Kidney epithelial cell (primary cell): ENCODE data around the gene FCRL4. TPM values are rescaled to one million over a fixed set of nuclear protein-coding genes. Genes with fewer than 3 reads are reported as not detected.
"Not testable (repeated sequence)": the region's sequence is repeated elsewhere in the genome, so short reads cannot be mapped to it uniquely, and the experiment has no call there.

ENCODE experiments used
- DNase-seq: peaks from one replicate; pipeline ENCODE4 v3.0.0-alpha.2; 2010; ENCODE audit warnings: low read depth
- H3K27me3 ChIP-seq: 2 replicates; pipeline ENCODE4 v1.6.0; 2011; ENCODE audit warnings: low read length; ENCODE audit not compliant: control insufficient read depth, insufficient read depth
- H3K36me3 ChIP-seq: 2 replicates; pipeline ENCODE4 v1.5.1; 2011; ENCODE audit warnings: low read length; ENCODE audit not compliant: control insufficient read depth, insufficient read depth
- H3K4me3 ChIP-seq: 2 replicates; pipeline ENCODE4 v1.5.1; 2011; ENCODE audit warnings: low read depth, mild to moderate bottlenecking, control low read depth, low read length
- total RNA-seq: library from RNA; depleted of rRNA; stranded (reverse); fragments of >200 nt; gene quantifications from 2 replicates; pipeline ENCODE4 v1.2.3, GENCODE V29; 2015
- TF ChIP-seq, protein P1 (sequence below): IDR thresholded peaks from 2 replicates; pipeline ENCODE4 v1.5.1; 2011; ENCODE audit warnings: mild to moderate bottlenecking, moderate library complexity, low read length, control low read depth, inconsistent platforms; ENCODE audit not compliant: insufficient read depth, poor library complexity, severe bottlenecking

FCRL4 gene
- total RNA-seq, 1 donor from 2014 or later, result not detected

DNA sequence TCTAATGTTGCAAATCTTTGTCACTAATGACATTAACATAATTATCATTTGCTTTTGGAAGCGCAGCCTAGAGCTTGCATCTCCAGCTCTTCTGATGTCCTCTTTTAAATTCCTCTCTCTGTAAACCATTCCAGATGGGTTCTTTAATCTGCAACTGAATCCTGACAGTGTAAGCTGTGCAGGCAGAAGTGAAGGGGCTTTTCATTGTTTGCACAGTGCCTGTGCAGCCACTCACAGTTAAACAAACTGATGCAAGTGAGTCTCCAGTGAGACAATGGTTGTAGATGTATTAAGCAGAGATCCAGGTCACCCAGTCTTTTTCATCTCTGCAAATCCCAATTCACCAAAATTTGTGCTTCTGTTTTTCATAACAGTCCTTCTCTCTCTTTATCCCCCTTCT lies 23.0 kb downstream of the FCRL4 start:
- Histone ChIP-seq H3K4me3 (no peak overlapping the region), H3K27me3 (no peaks in the 10 kb centered on the region)

DNA sequence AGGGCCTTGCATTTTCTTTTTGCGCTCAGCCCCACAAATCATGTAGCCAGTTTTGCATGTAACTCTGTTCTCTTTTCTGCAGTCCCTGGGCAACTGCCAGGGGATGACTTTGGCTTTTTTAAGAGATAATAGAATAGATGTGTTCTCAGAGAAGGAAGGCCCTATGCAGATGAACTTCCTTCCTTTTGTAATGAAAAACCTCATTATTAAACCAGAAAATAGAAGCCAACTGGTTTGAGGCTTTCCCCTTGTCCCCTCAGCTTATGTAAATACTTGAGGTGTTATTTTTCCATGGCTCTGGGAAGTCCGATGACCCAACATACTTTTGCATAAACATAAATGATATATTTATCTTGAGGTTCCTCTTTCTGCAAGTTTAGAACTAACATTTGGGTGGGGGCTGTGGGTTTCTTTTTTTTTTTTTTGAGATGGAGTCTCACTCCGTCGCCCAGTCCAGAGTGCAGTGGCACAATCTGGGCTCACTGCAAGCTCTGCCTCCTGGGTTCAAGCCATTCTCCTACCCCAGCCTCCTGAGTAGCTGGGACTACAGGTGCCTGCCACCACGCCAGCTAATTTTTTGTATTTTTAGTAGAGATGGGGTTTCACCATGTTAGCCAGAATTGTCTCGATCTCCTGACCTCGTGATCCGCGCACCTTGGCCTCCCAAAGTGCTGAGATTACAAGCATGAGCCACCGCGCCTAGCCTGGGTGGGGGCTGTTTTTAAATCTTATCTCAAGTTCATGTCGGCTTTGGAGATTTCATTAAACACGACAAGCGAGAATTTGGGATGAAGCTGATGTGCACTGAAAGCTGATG lies 31.2 kb downstream of the FCRL4 start:
- H3K36me3 ChIP-seq, result no peaks in the 10 kb centered on the region
- H3K27me3 ChIP-seq, result no peaks in the 10 kb centered on the region
- TF ChIP-seq, protein P1, sequence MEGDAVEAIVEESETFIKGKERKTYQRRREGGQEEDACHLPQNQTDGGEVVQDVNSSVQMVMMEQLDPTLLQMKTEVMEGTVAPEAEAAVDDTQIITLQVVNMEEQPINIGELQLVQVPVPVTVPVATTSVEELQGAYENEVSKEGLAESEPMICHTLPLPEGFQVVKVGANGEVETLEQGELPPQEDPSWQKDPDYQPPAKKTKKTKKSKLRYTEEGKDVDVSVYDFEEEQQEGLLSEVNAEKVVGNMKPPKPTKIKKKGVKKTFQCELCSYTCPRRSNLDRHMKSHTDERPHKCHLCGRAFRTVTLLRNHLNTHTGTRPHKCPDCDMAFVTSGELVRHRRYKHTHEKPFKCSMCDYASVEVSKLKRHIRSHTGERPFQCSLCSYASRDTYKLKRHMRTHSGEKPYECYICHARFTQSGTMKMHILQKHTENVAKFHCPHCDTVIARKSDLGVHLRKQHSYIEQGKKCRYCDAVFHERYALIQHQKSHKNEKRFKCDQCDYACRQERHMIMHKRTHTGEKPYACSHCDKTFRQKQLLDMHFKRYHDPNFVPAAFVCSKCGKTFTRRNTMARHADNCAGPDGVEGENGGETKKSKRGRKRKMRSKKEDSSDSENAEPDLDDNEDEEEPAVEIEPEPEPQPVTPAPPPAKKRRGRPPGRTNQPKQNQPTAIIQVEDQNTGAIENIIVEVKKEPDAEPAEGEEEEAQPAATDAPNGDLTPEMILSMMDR, result no peak
- no peak for DNase-seq
- no peak overlapping the region for H3K4me3 ChIP-seq

More for the DNA sequence above, 23.0 kb downstream of the FCRL4 start:
- no peak for DNase-seq
- H3K36me3 ChIP-seq, result no peaks in the 10 kb centered on the region
- TF ChIP-seq, protein P1, result no peak

GRCh38 chr1:157562515-157562914 lies 35.4 kb downstream of the FCRL4 start:
- Histone ChIP-seq H3K27me3 (no peaks in the 10 kb centered on the region), H3K36me3 (no peaks in the 10 kb centered on the region), H3K4me3 (no peak overlapping the region)
- DNase-seq, result no peak
- TF ChIP-seq, protein P1, result no peak

- TF ChIP-seq, protein P1, result no peak
- H3K27me3 ChIP-seq, result no peaks in the 10 kb centered on the region
- DNase-seq, result no peak
- no peak overlapping the region for H3K4me3 ChIP-seq
- H3K36me3 ChIP-seq, result no peaks in the 10 kb centered on the region
Measured at GRCh38 chr1:157558119-157558518, 39.8 kb downstream of the FCRL4 start.

DNA sequence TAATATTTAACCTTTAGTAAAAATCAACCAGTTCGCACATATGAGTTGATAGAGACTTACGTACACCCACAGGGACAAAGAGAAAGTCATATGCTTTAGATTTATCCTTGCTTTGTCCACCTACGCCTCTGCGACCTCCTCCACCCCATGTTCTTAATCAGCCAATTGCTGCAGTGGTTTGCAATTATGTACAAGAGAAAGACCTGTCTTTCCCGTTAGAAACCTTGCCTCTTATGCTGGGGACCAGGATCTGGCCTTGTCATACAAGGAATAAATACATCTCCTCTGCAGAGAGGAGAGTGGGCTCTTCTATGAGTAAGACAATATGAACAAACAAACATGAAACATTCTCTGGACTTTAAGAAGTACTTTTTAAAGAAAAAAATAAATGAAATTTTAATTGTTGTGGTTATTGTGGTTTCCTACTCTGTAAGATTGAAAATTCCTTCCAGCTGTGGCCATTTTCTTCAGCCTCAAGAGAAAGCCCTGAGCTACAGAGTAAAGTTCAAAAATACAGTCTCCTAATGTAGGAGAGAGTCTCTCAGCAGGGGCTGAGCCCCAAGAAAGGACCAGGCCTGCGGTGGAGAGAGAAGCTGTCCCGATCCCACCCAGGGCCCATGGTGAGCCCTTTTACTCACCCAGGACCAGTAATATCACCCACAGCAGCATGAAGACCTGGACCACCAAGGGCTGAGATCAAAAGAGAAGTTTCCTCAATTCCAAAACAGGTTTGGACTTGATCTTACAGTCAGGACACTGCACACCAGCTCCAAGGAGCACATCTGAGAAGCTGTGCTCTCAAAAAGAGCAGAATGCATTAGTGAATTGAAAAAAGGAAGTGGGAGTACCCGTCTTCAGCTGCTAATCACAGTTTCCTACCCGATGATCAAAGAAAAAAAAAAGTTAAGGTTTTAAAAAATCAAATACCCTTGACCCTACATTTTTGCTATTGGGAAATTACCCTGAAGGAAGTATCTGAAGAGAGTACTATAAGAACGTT lies 45.9 kb downstream of the FCRL4 start, which contains the start of gene FCRL5:
Gene FCRL5, minus strand, starts transcription at position 822 of the 1,000 bp plus-strand sequence. Its CDS starts 153 bp downstream, at position 669.
- H3K27me3 ChIP-seq, result no peaks in the 10 kb centered on the region
- no peaks in the 10 kb centered on the region for H3K36me3 ChIP-seq
- DNase-seq, result no peak
- H3K4me3 ChIP-seq, result no peak within 1 kb of the TSS
- TF ChIP-seq, protein P1, result no peak

- DNase-seq, H3K4me3 ChIP-seq, H3K27me3 ChIP-seq, H3K36me3 ChIP-seq: not testable (repeated sequence)
Measured at GRCh38 chr1:157548081-157548480, 49.8 kb downstream of the FCRL4 start.
